ENCODE results near the gene RAB22A.

Gene RAB22A

GRCh38 chr20:58309591-58310290 lies at the start of gene RAB22A:
RAB22A (plus strand) TSS chr20:58309715; CDS start chr20:58309977, 262 bp downstream.
- DNase-seq (ENCODE audit: low read depth in 2 of 2): peak; percentile 63 to 68

GRCh38 chr20:58260006-58260405 lies 49.5 kb upstream of the RAB22A start:
- no peak for DNase-seq (ENCODE audit: low read depth in 2 of 2)

- DNase-seq (ENCODE audit: low read depth in 2 of 2): no peak
These were observed 47.9 kb upstream of the RAB22A start for GRCh38 chr20:58261660-58262059.

- no peak for DNase-seq (ENCODE audit: low read depth in 2 of 2)
These were observed 45.2 kb upstream of the RAB22A start for GRCh38 chr20:58264271-58264670.

GRCh38 chr20:58267389-58268215 lies 41.9 kb upstream of the RAB22A start:
- DNase-seq (ENCODE audit: low read depth in 2 of 2): no peak

DNA sequence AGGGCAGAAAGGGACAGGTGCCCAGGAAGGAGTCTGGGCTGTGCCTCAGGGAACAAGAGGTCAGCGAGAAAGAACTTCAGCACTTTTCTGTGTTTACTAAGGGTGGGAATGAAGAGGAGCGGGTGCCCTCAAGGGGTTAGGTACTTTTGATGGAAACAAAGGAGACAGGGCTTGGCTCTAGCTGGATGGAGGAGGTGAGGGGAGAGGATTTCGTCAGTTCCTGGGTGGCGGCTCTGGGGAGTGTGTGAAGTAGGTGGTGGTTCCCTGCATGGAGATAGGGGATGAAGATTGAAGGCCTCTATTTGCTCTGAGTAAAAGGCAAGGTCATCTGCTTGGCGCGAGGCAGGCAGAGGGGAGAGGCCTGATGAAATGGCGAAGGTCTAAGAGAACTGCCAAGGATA lies 41.1 kb upstream of the RAB22A start:
- no peak for DNase-seq (ENCODE audit: low read depth in 2 of 2)

DNA sequence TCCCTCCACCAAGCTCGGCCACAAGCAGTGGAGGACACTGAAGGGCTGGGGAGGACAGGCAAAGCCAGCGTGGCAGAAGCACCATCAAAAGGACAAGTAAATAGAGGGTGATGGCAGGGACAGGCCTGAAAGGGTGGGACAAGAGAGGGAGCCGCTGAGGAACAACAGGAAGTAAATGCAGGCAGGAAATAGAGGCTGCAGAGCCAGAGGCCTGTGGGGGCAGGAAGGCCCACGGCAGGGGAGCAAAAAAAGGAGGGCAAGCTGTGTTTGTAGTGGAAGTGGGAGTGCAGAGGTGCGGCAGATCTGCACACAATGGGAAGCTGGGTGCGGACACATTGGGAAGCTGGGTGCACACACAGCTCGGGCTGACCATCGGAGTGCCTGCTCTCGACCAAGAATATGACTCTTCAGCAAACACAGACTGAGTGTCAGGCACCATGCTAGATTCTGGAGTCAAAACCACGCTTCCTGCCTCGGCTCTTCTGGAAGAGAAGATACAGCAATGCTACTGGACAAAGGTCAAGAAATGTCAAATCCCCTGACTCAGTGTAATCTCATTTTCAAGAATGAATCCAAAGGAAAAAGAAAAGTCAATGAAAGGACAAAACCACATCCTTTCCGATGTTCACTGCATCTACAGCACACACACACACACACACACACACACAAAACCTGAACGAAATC lies 40.4 kb upstream of the RAB22A start:
- no peak for DNase-seq (ENCODE audit: low read depth in 2 of 2)

- peak; percentile 17 to 25 for DNase-seq (ENCODE audit: low read depth in 2 of 2)
These were observed 37.7 kb upstream of the RAB22A start for GRCh38 chr20:58271606-58272351.

GRCh38 chr20:58274384-58274783 lies 35.1 kb upstream of the RAB22A start:
- DNase-seq (ENCODE audit: low read depth in 2 of 2): no peak

DNA sequence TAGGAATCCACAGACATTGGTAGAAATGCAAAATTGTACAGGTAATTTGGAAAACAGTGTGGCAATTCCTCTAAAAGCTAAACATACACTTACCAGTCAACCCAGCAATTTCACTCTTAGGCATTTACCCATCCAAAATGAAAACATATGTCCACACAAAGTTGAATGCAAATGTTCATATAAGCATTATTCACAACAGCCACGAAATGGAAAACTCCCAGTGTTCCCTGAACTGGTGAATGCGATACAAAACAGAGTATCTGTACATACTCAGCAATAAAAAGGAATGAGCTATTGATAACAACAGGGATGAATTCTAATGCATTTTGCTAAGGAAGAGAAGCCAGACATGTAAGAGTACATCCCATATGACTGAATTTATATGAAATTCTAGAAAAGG lies 32.4 kb upstream of the RAB22A start:
- no peak for DNase-seq (ENCODE audit: low read depth in 2 of 2)

DNA sequence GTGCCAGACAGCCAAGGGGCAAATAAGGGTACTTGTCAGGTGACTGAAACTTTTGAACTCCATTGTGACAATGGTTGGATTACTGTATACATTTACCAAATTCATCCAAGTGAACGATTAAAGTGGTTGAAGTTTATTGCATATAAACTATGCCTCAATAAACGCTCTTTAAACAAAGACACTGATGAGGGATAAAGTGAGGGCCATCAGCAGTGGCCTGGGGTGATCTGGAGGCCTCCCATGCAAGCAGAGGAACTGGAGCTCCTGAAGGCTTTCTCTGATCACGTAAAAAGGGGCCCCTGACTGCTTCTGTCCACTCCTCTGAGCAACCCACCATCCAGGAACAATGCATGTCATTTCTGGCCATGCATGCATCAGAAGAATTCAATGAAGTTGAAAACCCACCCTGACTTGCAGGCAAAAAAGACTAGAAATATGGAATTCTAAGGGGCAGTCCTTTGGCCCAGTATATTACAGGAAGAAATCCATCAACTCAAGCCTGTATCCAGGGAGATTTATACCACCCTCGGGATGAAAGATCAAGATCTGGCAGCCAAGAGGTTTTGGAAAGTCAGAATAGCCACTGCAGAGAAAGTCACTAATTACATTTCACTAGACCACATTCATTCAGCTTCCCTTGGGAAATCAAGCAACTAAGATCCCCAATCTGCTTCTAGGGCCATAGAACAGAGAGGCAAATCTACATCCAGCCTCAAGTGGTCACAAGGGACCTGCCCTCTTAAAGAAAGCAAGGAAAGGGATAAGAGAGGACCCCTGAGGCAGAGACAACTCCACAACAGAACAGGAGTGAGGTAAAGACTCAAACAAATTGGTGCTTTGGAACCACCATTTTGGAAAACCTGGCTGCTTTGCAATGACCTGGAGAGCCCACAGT lies 31.7 kb upstream of the RAB22A start:
- DNase-seq (ENCODE audit: low read depth in 2 of 2): no peak

GRCh38 chr20:58286729-58287128 lies 22.8 kb upstream of the RAB22A start:
- DNase-seq (ENCODE audit: low read depth in 2 of 2): no peak

DNA sequence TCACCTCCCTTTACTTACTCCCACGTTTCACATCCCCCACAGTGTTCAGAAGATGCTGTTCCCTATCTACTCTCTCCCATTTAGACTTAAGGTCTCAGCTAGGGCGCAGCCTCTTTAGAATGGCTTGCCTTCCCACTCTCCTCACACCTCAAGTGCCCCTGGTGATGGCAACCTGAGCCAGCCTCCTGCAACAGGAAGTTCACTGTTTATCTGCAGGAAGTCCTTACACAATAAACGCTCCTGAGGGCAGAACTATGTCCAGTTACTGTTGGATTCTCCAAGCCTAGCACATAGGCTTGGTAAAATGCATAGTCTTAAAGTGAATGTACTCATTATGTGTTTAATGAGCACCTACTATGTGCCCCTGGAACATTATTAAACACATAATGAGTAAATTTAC lies 21.9 kb upstream of the RAB22A start:
- DNase-seq (ENCODE audit: low read depth in 2 of 2): no peak

DNA sequence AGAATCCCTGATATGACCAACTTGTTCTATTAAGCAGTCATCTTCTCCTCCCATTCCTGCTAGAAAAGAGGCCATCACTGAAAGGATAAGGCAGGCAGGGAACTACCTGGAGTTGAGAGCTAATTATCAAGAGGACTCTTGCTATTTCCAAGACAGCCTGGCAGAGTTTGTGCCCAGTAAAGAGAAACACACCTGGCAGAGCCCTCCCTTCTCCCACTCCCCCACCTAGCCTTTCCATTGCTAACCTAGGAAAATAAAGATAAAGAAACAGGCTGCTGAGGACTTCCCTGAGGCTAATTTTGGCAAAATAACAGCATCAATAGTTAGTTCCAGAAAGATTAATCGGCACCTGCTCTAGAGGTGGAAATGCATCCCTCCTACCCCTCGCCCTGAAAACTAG lies 20.4 kb upstream of the RAB22A start:
- DNase-seq (ENCODE audit: low read depth in 2 of 2): no peak

GRCh38 chr20:58293453-58293852 lies 16.1 kb upstream of the RAB22A start:
- DNase-seq (ENCODE audit: low read depth in 2 of 2): no peak

DNA sequence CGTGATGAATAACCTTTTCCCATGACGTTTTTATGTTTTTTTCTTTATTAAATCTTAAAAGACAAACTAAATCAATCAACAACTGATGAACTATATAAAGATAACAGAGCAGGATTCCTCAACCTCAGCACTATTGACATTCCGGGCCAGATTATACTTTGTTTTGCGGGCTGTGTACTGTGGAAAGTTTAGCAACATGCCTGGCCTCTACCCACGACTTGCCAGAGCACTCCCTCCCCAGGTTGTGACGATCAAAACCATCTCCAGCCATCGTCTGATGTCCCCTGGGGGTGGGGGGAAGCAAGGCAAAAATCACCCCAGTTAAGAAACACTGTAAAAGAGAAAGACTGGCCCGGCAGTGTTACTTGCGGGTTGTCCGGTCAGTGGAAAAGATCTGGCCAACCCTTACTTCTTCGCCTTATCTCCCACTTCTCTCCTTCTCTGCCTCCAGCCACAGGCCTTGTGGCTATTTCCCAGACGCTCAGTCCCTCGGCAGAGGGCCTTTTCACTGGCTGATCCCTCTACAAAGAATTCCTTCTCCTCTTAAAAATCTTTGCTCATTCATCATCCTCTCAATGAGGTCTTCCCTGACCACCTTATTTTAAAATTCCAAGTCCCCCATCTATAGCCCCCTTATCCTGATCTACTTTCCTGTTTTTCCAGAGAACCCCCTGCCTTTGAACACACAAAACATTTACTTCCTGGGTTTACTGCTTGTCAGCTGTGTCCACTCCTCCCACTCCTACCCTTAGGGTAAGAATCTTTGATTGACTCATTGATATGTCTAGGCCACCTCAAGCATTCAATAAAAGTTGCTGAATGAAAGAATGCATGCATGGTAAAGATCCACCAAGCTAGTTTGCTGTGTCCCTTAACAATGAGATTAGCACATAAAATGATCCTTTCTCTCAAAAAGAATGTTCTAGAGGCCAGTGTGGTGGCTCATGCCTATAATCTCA lies 14.7 kb upstream of the RAB22A start:
- DNase-seq (ENCODE audit: low read depth in 2 of 2): no peak

GRCh38 chr20:58296051-58296837 lies 13.3 kb upstream of the RAB22A start:
- no peak for DNase-seq (ENCODE audit: low read depth in 2 of 2)

GRCh38 chr20:58297394-58297793 lies 12.1 kb upstream of the RAB22A start:
- DNase-seq (ENCODE audit: low read depth in 2 of 2): no peak

- DNase-seq (ENCODE audit: low read depth in 2 of 2): no peak
These were observed 9.2 kb upstream of the RAB22A start for GRCh38 chr20:58300321-58300720.

Data from fibroblast of skin of left quadriceps (primary cell).